GM04504 (cell line): ENCODE results near the gene MC3R.

Source experiments
- DNase-seq: peaks from one replicate; pipeline ENCODE4 v3.0.0-alpha.2; 2012; ENCODE audit warnings: low read depth

MC3R gene

GRCh38 chr20:56249956-56250355, 1.4 kb downstream of the MC3R start:
- DNase-seq, result no peak

GRCh38 chr20:56257604-56258003, 9.1 kb downstream of the MC3R start:
- no peak for DNase-seq

- no peak for DNase-seq
These were observed 11.4 kb downstream of the MC3R start for GRCh38 chr20:56259948-56260347.

- DNase-seq, result no peak
These were observed 20.0 kb downstream of the MC3R start for GRCh38 chr20:56268536-56268935.

GRCh38 chr20:56271974-56272373, 23.4 kb downstream of the MC3R start:
- DNase-seq, result no peak

- no peak for DNase-seq
These were observed 25.0 kb downstream of the MC3R start for GRCh38 chr20:56273491-56273890.

GRCh38 chr20:56274156-56274555, 25.6 kb downstream of the MC3R start:
- DNase-seq, result no peak

- DNase-seq, result no peak
These were observed 29.7 kb downstream of the MC3R start for GRCh38 chr20:56278196-56278595.

GRCh38 chr20:56285496-56285895, 37.0 kb downstream of the MC3R start:
- DNase-seq, result no peak

GRCh38 chr20:56289652-56290051, 41.1 kb downstream of the MC3R start:
- DNase-seq, result no peak

GRCh38 chr20:56299362-56299761, 50.8 kb downstream of the MC3R start:
- no peak for DNase-seq
